D341Med (cell line): ENCODE results near the gene C4orf50.

Source experiments
- DNase-seq: peaks from one replicate; pipeline ENCODE4 v3.0.0; 2012; ENCODE audit warnings: low spot score

C4orf50 gene

DNA sequence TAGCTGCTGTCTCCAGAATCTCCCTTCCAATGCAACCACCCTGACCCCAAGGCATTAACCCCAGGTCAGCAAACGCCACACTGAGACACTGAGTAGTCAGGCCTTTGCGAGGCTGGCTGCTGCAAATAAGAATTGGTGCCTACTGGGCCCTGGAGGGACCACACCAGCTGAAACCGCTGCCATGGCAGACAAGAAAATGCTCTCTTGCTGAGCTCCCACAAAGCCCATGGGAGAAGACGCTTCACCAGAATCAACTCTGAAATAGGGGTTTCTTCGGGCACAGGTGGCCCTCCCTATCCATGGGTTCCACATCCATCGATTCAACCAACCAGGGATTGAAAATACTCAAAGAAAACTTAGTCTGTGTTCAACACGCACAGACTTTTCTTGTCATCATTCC, 98.7 kb downstream of the C4orf50 start:
- no peak for DNase-seq

DNA sequence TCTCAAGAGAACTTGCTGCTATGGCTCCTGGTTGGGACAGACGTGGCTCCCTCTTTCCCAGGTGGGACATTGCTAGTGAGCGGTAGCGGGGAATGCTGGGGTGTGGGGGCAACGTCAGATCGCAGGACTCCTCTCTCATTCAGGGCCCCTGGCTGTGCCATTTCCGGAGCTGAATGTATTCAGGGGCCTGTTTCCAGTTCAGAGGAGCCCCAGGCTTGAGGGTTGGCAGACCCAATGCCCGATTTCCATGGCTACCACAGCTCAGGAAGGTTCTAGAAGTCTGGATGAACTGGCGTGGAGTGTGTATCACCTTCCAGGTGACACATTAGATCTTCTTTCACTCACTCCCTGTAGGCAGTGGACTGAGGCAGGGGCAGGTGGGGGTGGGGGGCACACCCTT, 99.2 kb downstream of the C4orf50 start:
- no peak for DNase-seq

- no peak for DNase-seq
Observed at GRCh38 chr4:5918331-5918985, 99.8 kb downstream of the C4orf50 start.

DNA sequence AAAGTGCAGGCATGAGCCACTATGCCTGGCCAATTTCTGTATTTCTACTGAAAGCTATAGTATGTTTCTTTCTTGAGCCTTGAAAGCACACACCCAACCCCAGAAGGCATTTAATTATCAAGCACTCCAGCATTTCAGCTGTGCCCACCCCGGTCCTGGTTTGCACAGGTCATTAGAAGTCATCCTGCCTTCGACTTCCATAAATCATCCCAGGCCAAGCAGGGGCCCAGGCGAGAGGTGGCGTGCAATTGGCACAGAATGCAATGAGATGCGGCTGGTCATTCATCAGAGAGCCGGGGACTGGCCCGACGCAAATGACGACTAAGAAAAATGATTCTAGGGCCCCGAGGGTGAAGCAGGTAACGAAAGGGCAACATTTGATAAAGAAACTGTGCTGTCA, 100.6 kb downstream of the C4orf50 start:
- DNase-seq = no peak

DNA sequence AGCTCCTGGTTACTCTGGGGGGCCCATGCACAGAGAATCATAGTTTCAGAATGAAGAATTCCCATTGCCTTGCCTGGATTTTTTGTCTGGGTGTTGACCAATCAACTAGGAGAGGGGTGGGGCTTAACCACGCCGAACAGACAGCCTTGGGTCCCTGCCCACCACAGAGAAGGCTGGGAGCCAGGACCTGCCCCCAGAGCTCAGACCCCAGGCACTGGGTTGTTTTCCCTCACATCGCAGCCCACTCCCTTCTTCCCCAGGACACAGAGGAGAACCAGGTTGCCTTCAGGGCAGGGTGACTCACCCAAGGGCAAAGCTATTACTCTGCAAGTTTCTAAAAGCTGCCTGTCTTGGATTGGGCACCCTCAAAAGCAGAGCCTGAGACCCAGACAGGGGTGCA, 102.0 kb downstream of the C4orf50 start:
- DNase-seq = no peak

DNA sequence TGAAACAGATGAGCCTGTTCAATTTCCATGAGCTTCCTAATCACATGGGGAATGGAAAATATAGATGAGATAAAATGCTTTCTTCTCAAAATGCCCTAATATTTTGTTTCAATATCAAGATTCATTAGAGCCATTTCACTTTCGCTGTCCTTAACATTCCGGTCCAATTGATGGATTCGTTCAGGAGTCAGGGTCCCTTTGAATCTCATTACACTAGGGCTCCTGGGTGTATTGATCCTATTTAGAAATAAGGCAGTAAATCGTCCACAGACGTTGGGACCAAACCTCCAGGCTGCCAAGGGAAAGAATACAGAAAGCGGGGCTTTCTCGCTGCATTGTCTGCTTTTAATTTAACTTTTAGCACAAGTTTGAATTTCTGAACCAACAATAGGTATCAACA, 104.8 kb downstream of the C4orf50 start:
- DNase-seq = no peak

DNA sequence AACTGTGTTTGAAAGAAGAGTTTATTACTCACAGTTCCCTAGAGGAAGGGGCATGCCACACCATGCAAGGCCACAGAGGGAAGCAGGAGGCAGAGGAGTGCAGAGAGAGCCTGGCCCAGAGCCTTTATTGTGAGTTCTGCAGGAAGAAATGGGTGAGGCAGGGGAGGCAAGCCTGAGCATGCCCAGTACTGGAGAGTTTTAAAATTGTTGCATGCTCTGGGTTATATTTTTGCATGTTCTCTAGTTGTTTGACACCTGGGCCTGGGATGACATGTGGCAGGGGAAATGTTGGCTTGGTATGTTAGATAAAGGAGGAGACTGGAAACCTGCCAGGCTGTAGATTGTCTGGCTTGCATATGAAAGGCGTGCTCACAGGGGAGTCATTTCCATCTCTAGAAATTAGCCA, 105.6 kb downstream of the C4orf50 start:
- no peak for DNase-seq

DNA sequence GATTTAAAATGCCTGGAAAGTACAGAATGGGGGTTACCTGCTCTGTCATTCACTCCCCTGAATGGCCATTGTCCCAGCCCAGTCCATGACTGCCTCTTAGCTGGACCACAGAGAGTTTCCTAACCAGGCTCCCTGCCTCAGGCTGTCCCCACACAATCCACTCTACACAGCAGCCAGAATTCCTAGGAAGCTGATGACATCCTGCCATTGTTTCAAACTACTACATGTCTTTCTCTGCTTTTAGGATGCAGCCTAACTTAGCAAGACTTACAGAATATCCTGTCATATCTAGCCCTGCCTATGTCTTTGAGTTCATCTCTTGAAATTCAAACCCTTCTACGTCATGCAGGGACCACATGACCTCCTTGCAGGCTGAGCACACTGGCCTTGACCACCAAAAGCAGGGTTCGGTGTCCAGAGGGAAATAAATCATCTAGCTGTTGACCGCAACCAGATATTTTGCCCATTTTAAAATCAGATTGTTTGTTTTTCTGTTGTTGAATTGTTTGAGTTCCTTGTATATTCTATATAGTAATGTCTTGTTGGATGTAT, 109.3 kb downstream of the C4orf50 start:
- no peak for DNase-seq

GRCh38 chr4:5906191-5906590, 112.0 kb downstream of the C4orf50 start:
- no peak for DNase-seq

DNA sequence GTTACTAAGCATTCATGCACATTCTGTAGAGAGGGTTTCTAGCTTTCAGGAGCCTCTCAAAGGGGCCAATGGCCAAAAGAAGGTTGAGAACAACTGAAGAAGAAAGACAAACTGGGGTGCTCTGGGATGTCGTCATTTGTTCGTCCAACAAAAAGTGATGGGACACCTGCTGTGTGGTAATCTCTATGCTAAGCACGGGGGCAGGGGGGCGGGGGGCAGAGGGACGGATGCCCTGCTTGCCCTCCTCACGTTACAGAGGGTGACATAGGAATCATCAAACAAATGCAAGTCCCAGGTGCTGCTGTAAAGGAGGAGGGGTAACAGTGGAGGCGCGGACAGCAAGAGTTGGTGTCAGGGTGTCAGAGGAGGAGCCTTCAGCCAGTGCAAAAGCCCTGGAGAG, 112.5 kb downstream of the C4orf50 start:
- no peak for DNase-seq

GRCh38 chr4:5900844-5901243, 117.4 kb downstream of the C4orf50 start:
- no peak for DNase-seq

GRCh38 chr4:5899881-5900280, 118.3 kb downstream of the C4orf50 start:
- no peak for DNase-seq

GRCh38 chr4:5899396-5899795, 118.8 kb downstream of the C4orf50 start:
- DNase-seq = no peak

DNA sequence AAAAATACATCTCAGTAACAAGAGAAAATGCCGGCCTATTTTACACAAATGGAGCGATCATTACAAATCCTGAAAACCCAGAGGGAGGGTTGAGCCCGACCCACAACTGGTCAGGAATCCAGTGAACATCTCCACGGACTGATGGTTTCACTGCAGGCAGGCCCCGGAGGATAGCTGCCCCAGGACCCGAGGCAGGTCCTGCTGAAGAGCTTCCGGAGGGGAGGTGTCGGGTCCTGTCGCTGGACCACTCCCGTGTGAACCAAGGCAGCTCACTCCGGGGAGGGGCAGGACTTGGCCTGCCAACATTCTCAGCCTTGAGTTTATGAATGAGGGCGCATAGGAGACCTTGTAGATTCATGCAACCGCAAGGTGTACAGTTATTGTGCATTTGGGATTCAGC, 120.6 kb downstream of the C4orf50 start:
- DNase-seq = no peak

- no peak for DNase-seq
Observed at GRCh38 chr4:5895287-5895686, 122.9 kb downstream of the C4orf50 start.

GRCh38 chr4:5894266-5894665, 124.0 kb downstream of the C4orf50 start:
- peak; percentile 76 for DNase-seq

DNA sequence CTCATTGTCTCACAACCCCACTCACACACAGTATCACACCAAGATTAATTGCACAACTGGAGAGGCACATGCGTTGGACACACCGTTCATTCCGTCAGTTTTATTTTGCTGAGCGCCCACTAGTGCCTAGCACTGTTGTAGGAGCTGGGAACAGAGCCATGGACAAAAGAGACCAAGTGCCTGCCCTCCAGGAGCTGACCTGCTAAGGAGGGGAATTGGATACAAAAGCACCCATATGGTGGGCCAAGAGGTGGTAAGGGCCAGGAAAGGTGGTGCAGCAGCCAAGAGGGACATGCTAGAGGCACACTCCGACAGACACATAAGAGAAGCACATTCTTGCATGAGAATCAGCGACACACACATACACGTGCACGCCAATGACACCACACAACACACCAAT, 124.6 kb downstream of the C4orf50 start:
- DNase-seq = no peak

GRCh38 chr4:5893004-5893580, 125.1 kb downstream of the C4orf50 start, which contains the start of gene CRMP1:
Gene CRMP1 (minus strand): TSS chr4:5893086. CDS start chr4:5892969, 117 bp downstream.
- DNase-seq = peak; percentile 97

- DNase-seq = no peak
Observed at GRCh38 chr4:5892323-5893003, 125.8 kb downstream of the C4orf50 start.

DNA sequence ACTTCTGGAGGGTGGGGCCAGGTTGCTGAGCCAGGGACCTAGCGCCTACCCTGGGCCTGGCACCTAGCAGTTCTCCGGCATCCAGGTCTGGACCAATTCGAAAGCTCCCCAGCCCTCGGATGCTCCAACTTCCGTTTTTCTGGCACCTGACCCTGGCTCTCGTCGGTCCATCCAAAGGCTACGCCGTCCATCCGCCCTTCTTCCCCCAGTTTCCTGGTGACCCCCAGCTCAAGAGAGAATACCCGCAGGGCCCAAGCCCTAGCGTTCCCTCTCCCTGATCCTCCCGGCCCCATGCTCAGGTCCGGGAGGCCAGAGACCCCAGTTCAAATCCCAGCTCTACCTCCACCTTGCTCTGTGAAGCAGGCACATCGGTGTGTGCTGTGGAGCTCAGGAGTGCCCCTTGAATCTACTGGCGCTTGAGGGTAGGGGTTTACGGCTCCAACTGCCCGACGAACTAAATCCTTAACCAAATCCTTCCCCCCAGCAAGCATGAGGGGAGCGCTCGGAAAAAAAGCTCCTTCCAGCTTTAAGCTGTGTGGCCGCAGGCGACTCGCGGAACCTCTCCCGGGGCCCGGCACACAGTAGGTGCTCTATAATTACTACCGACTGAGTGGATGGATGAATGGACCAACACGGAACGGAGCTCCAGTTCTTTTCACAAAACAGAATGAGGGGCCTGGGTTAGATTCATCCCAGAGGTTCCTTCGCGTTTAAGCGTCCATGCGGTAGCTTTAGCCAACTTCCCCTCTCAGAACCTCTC, 126.5 kb downstream of the C4orf50 start:
- no peak for DNase-seq

DNA sequence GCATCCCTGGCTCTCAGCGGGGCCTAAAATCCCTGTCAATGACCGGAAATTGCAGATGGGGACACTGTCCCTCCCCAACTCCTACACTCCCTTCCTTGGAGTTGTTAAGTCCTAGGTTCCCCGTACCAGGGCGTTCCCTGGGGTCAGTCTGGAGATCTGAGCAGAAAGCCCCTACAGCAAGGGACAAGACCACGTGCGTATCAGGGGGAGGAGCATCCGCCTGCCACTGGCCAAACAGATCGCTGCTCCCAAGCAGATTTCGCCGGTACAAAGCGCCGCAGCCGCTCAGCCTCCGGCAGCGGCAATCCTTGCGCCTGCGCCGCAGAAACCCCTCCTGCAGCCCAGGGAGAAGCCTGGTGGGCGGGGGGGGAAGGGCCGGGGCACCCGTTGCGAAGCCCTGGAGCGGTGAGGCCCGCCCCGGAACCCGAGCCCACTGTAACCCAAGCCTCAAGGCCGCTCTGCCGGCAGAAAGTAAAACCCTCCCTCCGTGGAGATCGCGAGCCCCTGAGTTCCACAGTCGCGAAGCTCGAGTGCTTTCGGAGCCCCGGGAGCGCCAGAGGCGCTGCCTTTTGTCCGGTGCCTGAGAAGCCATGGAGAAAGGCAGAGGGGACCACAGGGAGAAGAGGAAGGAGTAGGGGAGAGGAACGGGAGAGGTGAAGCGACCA, 128.0 kb downstream of the C4orf50 start:
- DNase-seq = peak; percentile 89
